Smooth muscle cell of the pulmonary artery (primary cell): Measurements from ENCODE around the gene PUM2. TPM values are rescaled to one million over a fixed set of nuclear protein-coding genes. Genes with fewer than 3 reads are reported as not detected.

ENCODE experiments used
- total RNA-seq: library from RNA; depleted of rRNA; stranded (reverse); fragments of >200 nt; gene quantifications from 2 replicates; pipeline ENCODE4 v1.2.3, GENCODE V29; 2014

The PUM2 gene, protein sequence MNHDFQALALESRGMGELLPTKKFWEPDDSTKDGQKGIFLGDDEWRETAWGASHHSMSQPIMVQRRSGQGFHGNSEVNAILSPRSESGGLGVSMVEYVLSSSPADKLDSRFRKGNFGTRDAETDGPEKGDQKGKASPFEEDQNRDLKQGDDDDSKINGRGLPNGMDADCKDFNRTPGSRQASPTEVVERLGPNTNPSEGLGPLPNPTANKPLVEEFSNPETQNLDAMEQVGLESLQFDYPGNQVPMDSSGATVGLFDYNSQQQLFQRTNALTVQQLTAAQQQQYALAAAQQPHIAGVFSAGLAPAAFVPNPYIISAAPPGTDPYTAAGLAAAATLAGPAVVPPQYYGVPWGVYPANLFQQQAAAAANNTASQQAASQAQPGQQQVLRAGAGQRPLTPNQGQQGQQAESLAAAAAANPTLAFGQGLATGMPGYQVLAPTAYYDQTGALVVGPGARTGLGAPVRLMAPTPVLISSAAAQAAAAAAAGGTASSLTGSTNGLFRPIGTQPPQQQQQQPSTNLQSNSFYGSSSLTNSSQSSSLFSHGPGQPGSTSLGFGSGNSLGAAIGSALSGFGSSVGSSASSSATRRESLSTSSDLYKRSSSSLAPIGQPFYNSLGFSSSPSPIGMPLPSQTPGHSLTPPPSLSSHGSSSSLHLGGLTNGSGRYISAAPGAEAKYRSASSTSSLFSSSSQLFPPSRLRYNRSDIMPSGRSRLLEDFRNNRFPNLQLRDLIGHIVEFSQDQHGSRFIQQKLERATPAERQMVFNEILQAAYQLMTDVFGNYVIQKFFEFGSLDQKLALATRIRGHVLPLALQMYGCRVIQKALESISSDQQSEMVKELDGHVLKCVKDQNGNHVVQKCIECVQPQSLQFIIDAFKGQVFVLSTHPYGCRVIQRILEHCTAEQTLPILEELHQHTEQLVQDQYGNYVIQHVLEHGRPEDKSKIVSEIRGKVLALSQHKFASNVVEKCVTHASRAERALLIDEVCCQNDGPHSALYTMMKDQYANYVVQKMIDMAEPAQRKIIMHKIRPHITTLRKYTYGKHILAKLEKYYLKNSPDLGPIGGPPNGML
- 70.9 and 72.3 TPM in 2 replicates for total RNA-seq

GRCh38 chr2:20350753-20351554 is at the start of gene PUM2:
Gene PUM2 (minus strand): TSS chr2:20350844. CDS start chr2:20327360, 23,484 bp downstream.

GRCh38 chr2:20224716-20225293 is 125.8 kb downstream of the PUM2 start, which contains the start of gene SDC1:
Gene SDC1 (minus strand): TSS chr2:20225130. CDS start chr2:20224867, 263 bp downstream.

Other genes with a start within 250 kb of the PUM2 start
- gene SDC1, start 125.7 kb downstream of the PUM2 start, total RNA-seq = 3.1 and 44.3 TPM in 2 replicates
- gene RHOB, start 96.2 kb upstream of the PUM2 start, total RNA-seq = 121 and 122 TPM in 2 replicates